GM18517 (cell line): Measurements from ENCODE around the gene HLA-F.

Experiments
- ATAC-seq: cut with Tn5 transposase; IDR thresholded peaks from one replicate; pipeline ENCODE4 v1.9.1; 2021; ENCODE audit warnings: mild to moderate bottlenecking, moderate library complexity; ENCODE audit not compliant: unreplicated experiment

Gene HLA-F

GRCh38 chr6:29759457-29759856 lies 36.2 kb downstream of the HLA-F start:
- ATAC-seq, result no peak

GRCh38 chr6:29760328-29760727 lies 37.1 kb downstream of the HLA-F start:
- no peak for ATAC-seq

DNA sequence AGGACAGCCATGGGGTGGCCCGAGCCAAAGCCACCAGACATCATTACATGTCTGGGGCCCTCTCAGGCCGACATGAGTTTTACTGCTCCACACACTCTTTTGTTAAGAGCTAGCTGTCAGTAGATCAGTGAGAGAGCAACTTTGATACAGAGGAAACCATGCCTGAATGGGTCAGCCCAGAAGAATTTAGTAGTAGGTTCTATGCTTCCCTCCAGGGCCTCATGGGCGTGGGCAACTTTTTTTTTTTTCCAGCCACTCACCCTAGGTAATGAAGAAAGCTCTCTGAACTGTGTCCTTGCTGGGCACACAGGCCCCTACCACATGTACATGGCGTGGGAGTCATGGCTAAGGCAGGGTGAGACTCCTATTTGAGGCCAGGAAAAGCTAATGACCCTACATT lies 38.8 kb downstream of the HLA-F start:
- ATAC-seq, result no peak

DNA sequence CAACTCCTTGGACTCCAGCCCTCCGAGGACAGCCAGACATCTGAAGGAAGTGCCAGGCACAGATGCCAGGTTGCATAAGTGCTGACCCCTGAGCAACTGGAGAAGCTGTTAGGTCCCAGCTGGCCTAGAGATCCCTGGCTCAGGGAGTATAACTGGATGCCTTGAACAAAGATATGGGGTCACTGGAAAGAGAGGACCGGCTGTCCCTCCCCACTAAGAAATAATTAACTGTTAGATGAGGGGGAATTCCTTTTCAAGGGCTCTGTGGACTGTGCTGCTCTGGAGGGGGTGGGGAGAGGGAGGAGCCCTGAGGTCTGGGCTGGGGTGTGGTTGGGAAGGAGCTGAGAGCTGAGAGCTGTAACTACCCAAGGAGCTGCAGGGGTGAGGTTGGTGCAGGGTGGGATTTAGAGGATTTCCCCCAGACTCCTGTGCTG lies 39.6 kb downstream of the HLA-F start:
- no peak for ATAC-seq

- ATAC-seq, result no peak
These were observed 40.5 kb downstream of the HLA-F start for GRCh38 chr6:29763491-29764289.

DNA sequence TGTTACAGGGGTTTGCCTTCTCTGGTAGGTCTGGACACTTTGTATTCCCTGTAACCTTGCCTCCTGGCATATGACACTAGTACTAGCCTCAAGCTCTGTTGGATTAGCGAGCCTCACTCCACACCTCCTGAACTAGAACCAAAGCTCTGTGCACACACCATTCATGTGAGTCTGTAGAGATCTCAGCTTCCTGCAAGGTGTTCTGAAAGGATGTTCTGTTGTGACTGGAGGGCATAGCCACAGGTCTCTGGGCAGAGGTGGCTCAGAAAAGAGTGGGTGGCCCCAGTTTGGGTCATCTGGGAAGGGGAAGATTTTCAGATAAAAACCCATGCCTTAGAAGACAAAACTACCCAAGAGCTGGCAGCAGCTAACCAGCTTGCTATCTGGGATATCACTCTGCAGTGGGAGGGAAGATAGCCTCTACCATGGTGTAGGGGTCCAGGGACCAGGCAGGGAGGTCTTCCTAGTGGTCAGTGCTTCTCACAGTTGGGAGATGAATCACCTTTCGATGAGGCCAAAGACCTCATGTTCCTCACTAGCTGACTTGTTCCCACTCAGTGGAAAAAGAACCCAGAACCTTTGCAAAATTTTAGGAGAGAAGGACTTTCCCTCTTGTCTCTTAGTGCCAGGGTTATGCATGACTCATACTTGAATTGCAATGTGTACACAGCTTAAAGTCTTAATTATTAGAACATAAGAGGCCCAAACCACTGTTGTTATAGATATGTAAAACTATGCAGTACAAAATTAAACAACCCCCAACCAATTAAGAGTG lies 41.4 kb downstream of the HLA-F start:
- no peak for ATAC-seq

DNA sequence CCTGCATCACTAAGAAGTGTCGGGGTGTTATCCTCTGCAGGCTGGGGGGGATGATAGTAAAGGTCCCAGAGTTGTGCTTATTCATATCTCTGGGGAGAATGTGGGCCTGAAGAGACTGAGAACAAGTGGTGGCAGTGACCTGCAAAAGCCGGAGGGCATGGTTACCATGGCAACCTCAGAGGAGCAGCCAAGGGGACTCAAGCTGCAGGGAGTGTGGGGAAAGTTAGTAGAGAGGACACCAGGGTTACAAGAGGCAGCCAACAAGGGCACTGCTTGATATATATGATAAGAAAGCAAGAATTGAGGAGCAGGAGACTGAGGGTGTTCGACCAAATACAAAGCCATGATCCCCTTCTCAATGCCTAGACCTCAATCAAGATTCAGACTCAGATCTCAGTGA lies 46.1 kb downstream of the HLA-F start:
- no peak for ATAC-seq

DNA sequence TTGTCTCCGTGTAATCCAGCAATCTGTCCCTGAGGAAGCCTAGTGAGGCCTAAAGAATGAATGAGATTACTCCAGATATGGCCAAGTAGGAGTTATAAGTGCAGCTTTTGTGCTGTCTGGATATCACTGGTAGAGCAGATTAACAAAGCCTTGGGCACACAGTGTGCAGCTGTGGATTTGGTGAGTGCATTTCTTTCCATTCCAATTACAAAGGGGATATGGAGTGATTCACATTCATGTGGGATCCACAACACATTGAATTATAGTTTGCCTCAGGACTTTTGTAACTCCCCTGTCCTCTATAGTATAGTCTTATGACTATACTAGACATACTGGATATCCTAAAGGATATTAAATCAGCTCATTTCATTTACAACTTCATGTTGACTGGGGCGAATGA lies 47.1 kb downstream of the HLA-F start:
- no peak for ATAC-seq

DNA sequence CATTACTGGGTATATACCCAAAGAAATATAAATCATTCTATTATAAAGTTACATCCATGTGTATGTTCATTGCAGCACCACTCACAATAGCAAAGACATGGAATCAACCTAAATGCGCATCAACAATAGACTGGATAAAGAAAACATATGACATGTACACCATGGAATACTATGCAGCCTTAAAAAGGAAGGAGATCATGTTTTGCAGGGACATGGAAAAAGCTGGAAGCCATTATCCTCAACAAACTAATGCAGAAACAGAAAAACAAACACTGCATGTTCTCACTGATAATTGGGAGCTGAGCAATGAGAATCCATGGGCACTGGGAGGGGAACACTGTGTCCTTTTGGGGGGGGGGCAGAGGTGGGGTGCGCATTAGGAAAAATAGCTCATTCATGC lies 53.5 kb downstream of the HLA-F start:
- no peak for ATAC-seq
